ENCODE measurements around the gene LRPAP1.

DNA sequence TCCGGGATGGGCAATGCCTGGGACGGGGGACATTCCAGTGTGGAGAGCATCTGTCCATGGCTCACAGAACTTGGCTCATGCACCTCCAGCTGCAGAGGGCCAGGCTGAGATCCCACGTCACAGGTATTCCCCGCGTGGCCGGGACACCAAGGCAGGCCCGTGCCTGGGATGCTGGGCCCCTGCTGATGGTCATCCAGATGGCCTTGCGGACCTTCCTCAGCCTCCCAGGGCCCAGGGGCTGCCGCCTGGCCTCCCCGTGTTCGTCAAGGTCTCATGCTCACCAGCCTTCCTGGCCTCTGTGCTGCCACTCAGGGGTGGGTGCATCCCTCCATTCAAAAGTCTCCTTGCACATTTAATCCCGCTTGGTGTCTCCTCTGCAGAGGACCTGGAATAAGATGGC lies 40.9 kb upstream of the LRPAP1 start:
- TF ChIP-seq CTCF (conservative IDR thresholded peaks at IDR 0.05; ENCODE audit: low read depth, low read length) (no peak), EZH2 (IDR thresholded peaks at IDR 0.05; ENCODE audit: borderline replicate concordance, low read depth, low read length, poor library complexity, severe bottlenecking) (no peak)
